WTC11 (cell line): Measurements from ENCODE around the gene SLC5A10. TPM values are rescaled to one million over a fixed set of nuclear protein-coding genes. Genes with fewer than 3 reads are reported as not detected.

ENCODE experiments used
- CBFB ChIP-seq: sonication (generic); formaldehyde crosslinking; IDR thresholded peaks from 2 replicates; pipeline ENCODE4 v1.8.1; 2022; ENCODE audit warnings: mild to moderate bottlenecking, low read depth, missing genetic modification reagents
- CREM ChIP-seq: sonication (generic); formaldehyde crosslinking; IDR thresholded peaks from 2 replicates; pipeline ENCODE4 v1.8.1; 2022; ENCODE audit warnings: mild to moderate bottlenecking, missing genetic modification reagents, moderate library complexity
- IRF2 ChIP-seq: sonication (generic); formaldehyde crosslinking; IDR thresholded peaks from 2 replicates; pipeline ENCODE4 v1.8.0; 2022; ENCODE audit warnings: low read depth, missing genetic modification reagents, borderline replicate concordance
- NFATC4 ChIP-seq: fragments of 250-450 bp; sonication (Bioruptor Pico); IDR thresholded peaks from 2 replicates; pipeline ENCODE4 v1.9.0; 2021; ENCODE audit warnings: mild to moderate bottlenecking
- NFYB ChIP-seq: sonication (generic); formaldehyde crosslinking; conservative IDR thresholded peaks from 2 replicates; pipeline ENCODE4 v1.8.0; 2022; ENCODE audit warnings: low read depth, missing genetic modification reagents
- NR1H2 ChIP-seq: sonication (generic); formaldehyde crosslinking; IDR thresholded peaks from 2 replicates; pipeline ENCODE4 v1.9.0; 2021; ENCODE audit warnings: mild to moderate bottlenecking, moderate library complexity, missing genetic modification reagents
- OVOL2 ChIP-seq: fragments of 250-450 bp; sonication (Bioruptor Pico); IDR thresholded peaks from 2 replicates; pipeline ENCODE4 v1.9.0; 2021; ENCODE audit warnings: mild to moderate bottlenecking, borderline replicate concordance
- RORB ChIP-seq: fragments of 250-450 bp; sonication (Bioruptor Pico); IDR thresholded peaks from 2 replicates; pipeline ENCODE4 v1.9.0; 2021; ENCODE audit warnings: mild to moderate bottlenecking
- SMAD4 ChIP-seq: sonication (generic); formaldehyde crosslinking; IDR thresholded peaks from 2 replicates; pipeline ENCODE4 v1.8.0; 2022; ENCODE audit warnings: mild to moderate bottlenecking, missing genetic modification reagents
- TP53 ChIP-seq: sonication (generic); formaldehyde crosslinking; IDR thresholded peaks from 2 replicates; pipeline ENCODE4 v1.8.1; 2023; ENCODE audit warnings: mild to moderate bottlenecking, missing genetic modification reagents
- ZNF121 ChIP-seq: sonication (generic); formaldehyde crosslinking; IDR thresholded peaks from 2 replicates; pipeline ENCODE4 v1.8.0; 2023; ENCODE audit warnings: missing genetic modification reagents
- ZNF219 ChIP-seq: sonication (generic); formaldehyde crosslinking; IDR thresholded peaks from 2 replicates; pipeline ENCODE4 v1.8.0; 2023; ENCODE audit warnings: missing genetic modification reagents, mild to moderate bottlenecking, borderline replicate concordance
- ZNF232 ChIP-seq: sonication (generic); formaldehyde crosslinking; IDR thresholded peaks from 2 replicates; pipeline ENCODE4 v1.8.0; 2022; ENCODE audit warnings: mild to moderate bottlenecking, missing genetic modification reagents
- ZNF423 ChIP-seq: fragments of 250-450 bp; sonication (Bioruptor Pico); IDR thresholded peaks from 2 replicates; pipeline ENCODE4 v2.1.2; 2022; ENCODE audit warnings: mild to moderate bottlenecking, moderate library complexity
- total RNA-seq: library from RNA; stranded (reverse); gene quantifications from 3 replicates; pipeline ENCODE4 v1.2.3, GENCODE V29; 2021
- TF ChIP-seq, protein P1 (sequence below): sonication (generic); formaldehyde crosslinking; IDR thresholded peaks from 2 replicates; pipeline ENCODE4 v1.8.0; 2022; ENCODE audit warnings: mild to moderate bottlenecking, missing genetic modification reagents
- TF ChIP-seq, protein P2 (sequence below): sonication (generic); formaldehyde crosslinking; conservative IDR thresholded peaks from 2 replicates; pipeline ENCODE4 v1.8.1; 2022; ENCODE audit warnings: mild to moderate bottlenecking, missing genetic modification reagents
- TF ChIP-seq, protein P3 (sequence below): sonication (generic); formaldehyde crosslinking; IDR thresholded peaks from 2 replicates; pipeline ENCODE4 v1.8.1; 2022; ENCODE audit warnings: low read depth, missing genetic modification reagents, borderline replicate concordance
- TF ChIP-seq, protein P4 (sequence below): sonication (generic); formaldehyde crosslinking; IDR thresholded peaks from 2 replicates; pipeline ENCODE4 v1.8.1; 2023; ENCODE audit warnings: mild to moderate bottlenecking, moderate library complexity, missing genetic modification reagents
- TF ChIP-seq, protein P5 (sequence below): fragments of 250-450 bp; sonication (Bioruptor Pico); IDR thresholded peaks from 2 replicates; pipeline ENCODE4 v1.9.0; 2021; ENCODE audit warnings: mild to moderate bottlenecking
- TF ChIP-seq, protein P6 (sequence below): sonication (generic); formaldehyde crosslinking; IDR thresholded peaks from 2 replicates; pipeline ENCODE4 v1.8.0; 2022; ENCODE audit warnings: mild to moderate bottlenecking, missing genetic modification reagents
- TF ChIP-seq, protein P7 (sequence below): sonication (generic); formaldehyde crosslinking; IDR thresholded peaks from 2 replicates; pipeline ENCODE4 v1.8.1; 2022; ENCODE audit warnings: missing genetic modification reagents, borderline replicate concordance
- TF ChIP-seq, protein P8 (sequence below): sonication (generic); formaldehyde crosslinking; IDR thresholded peaks from 2 replicates; pipeline ENCODE4 v1.8.1; 2023; ENCODE audit warnings: mild to moderate bottlenecking, missing genetic modification reagents, borderline replicate concordance
- TF ChIP-seq, protein P9 (sequence below): sonication (generic); formaldehyde crosslinking; IDR thresholded peaks from 2 replicates; pipeline ENCODE4 v1.8.1; 2023; ENCODE audit warnings: mild to moderate bottlenecking, missing genetic modification reagents

The SLC5A10 gene
- total RNA-seq, 1 experiment from 2014 or later, result not detected

DNA sequence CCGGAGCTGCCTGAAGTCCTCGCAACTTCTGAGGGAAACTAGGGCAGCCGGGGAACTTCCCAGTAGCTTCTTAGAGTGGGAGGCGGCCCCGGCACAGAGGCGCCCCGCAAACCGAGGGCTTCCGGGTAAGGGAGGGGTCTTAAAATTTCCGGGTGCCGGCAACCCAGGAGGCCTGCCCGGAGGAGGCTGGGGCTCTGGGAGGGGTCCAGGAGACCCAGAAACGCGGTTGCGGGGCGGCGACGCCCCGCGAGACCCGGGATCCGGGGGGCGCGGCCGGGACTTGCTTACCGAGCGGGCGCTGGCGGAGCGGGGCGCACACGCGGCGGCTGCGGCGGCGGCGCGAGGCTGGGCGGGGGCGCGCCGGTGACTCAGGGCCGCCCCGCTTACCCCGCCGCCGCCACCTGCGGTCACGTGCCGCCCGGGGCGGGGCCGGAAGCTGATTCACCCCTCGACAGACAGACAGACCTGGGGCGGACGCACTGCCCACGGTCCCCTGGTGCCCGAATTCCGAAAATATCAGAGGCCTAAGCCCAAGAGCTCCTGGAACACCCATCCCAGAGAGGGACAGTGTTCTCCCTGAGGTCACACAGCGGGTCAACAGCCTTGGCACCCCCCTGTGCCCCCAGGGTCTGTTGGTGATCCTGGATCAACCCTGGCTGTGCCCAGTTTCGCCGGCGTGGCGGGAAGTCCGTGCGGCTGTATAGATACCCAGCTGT, 52.6 kb downstream of the SLC5A10 start, which contains the start of gene FAM83G (continued):
- TF ChIP-seq IRF2 (CRISPR knock-in tag), result no peak
- TF ChIP-seq, protein P1, sequence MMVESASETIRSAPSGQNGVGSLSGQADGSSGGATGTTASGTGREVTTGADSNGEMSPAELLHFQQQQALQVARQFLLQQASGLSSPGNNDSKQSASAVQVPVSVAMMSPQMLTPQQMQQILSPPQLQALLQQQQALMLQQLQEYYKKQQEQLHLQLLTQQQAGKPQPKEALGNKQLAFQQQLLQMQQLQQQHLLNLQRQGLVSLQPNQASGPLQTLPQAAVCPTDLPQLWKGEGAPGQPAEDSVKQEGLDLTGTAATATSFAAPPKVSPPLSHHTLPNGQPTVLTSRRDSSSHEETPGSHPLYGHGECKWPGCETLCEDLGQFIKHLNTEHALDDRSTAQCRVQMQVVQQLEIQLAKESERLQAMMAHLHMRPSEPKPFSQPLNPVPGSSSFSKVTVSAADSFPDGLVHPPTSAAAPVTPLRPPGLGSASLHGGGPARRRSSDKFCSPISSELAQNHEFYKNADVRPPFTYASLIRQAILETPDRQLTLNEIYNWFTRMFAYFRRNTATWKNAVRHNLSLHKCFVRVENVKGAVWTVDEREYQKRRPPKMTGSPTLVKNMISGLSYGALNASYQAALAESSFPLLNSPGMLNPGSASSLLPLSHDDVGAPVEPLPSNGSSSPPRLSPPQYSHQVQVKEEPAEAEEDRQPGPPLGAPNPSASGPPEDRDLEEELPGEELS (CRISPR knock-in tag), result no peak
- TF ChIP-seq NR1H2, result no peak
- no peak for TF ChIP-seq ZNF121 (CRISPR knock-in tag)
- TF ChIP-seq, protein P2, sequence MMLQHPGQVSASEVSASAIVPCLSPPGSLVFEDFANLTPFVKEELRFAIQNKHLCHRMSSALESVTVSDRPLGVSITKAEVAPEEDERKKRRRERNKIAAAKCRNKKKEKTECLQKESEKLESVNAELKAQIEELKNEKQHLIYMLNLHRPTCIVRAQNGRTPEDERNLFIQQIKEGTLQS, result no peak
- TF ChIP-seq CBFB (CRISPR knock-in tag), result no peak
- TF ChIP-seq, protein P3, sequence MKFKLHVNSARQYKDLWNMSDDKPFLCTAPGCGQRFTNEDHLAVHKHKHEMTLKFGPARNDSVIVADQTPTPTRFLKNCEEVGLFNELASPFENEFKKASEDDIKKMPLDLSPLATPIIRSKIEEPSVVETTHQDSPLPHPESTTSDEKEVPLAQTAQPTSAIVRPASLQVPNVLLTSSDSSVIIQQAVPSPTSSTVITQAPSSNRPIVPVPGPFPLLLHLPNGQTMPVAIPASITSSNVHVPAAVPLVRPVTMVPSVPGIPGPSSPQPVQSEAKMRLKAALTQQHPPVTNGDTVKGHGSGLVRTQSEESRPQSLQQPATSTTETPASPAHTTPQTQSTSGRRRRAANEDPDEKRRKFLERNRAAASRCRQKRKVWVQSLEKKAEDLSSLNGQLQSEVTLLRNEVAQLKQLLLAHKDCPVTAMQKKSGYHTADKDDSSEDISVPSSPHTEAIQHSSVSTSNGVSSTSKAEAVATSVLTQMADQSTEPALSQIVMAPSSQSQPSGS (CRISPR knock-in tag), result no peak
- TF ChIP-seq SMAD4, result no peak
- TF ChIP-seq, protein P4, sequence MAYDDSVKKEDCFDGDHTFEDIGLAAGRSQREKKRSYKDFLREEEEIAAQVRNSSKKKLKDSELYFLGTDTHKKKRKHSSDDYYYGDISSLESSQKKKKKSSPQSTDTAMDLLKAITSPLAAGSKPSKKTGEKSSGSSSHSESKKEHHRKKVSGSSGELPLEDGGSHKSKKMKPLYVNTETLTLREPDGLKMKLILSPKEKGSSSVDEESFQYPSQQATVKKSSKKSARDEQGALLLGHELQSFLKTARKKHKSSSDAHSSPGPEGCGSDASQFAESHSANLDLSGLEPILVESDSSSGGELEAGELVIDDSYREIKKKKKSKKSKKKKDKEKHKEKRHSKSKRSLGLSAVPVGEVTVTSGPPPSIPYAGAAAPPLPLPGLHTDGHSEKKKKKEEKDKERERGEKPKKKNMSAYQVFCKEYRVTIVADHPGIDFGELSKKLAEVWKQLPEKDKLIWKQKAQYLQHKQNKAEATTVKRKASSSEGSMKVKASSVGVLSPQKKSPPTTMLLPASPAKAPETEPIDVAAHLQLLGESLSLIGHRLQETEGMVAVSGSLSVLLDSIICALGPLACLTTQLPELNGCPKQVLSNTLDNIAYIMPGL (CRISPR knock-in tag), result peak; percentile 20; the same call in 1 of the 2 replicates
- no peak for TF ChIP-seq ZNF423 (CRISPR knock-in tag)
- no peak for TF ChIP-seq ZNF219 (CRISPR knock-in tag)
- TF ChIP-seq TP53 (CRISPR knock-in tag), result peak; percentile 71; the same call in 1 of the 2 replicates
- TF ChIP-seq, protein P5, sequence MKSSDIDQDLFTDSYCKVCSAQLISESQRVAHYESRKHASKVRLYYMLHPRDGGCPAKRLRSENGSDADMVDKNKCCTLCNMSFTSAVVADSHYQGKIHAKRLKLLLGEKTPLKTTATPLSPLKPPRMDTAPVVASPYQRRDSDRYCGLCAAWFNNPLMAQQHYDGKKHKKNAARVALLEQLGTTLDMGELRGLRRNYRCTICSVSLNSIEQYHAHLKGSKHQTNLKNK (CRISPR knock-in tag), result no peak
- no peak for TF ChIP-seq RORB (CRISPR knock-in tag)
- TF ChIP-seq NFATC4, result no peak
- TF ChIP-seq, protein P6, sequence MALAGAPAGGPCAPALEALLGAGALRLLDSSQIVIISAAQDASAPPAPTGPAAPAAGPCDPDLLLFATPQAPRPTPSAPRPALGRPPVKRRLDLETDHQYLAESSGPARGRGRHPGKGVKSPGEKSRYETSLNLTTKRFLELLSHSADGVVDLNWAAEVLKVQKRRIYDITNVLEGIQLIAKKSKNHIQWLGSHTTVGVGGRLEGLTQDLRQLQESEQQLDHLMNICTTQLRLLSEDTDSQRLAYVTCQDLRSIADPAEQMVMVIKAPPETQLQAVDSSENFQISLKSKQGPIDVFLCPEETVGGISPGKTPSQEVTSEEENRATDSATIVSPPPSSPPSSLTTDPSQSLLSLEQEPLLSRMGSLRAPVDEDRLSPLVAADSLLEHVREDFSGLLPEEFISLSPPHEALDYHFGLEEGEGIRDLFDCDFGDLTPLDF, result no peak
- TF ChIP-seq, protein P7, sequence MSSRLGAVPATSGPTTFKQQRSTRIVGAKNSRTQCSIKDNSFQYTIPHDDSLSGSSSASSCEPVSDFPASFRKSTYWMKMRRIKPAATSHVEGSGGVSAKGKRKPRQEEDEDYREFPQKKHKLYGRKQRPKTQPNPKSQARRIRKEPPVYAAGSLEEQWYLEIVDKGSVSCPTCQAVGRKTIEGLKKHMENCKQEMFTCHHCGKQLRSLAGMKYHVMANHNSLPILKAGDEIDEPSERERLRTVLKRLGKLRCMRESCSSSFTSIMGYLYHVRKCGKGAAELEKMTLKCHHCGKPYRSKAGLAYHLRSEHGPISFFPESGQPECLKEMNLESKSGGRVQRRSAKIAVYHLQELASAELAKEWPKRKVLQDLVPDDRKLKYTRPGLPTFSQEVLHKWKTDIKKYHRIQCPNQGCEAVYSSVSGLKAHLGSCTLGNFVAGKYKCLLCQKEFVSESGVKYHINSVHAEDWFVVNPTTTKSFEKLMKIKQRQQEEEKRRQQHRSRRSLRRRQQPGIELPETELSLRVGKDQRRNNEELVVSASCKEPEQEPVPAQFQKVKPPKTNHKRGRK, result no peak
- TF ChIP-seq, protein P8, sequence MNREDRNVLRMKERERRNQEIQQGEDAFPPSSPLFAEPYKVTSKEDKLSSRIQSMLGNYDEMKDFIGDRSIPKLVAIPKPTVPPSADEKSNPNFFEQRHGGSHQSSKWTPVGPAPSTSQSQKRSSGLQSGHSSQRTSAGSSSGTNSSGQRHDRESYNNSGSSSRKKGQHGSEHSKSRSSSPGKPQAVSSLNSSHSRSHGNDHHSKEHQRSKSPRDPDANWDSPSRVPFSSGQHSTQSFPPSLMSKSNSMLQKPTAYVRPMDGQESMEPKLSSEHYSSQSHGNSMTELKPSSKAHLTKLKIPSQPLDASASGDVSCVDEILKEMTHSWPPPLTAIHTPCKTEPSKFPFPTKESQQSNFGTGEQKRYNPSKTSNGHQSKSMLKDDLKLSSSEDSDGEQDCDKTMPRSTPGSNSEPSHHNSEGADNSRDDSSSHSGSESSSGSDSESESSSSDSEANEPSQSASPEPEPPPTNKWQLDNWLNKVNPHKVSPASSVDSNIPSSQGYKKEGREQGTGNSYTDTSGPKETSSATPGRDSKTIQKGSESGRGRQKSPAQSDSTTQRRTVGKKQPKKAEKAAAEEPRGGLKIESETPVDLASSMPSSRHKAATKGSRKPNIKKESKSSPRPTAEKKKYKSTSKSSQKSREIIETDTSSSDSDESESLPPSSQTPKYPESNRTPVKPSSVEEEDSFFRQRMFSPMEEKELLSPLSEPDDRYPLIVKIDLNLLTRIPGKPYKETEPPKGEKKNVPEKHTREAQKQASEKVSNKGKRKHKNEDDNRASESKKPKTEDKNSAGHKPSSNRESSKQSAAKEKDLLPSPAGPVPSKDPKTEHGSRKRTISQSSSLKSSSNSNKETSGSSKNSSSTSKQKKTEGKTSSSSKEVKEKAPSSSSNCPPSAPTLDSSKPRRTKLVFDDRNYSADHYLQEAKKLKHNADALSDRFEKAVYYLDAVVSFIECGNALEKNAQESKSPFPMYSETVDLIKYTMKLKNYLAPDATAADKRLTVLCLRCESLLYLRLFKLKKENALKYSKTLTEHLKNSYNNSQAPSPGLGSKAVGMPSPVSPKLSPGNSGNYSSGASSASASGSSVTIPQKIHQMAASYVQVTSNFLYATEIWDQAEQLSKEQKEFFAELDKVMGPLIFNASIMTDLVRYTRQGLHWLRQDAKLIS, result no peak
- 0 out of 2 replicates have a peak, but pooled peaks have one; percentile 40 for TF ChIP-seq CREM
- TF ChIP-seq, protein P9, sequence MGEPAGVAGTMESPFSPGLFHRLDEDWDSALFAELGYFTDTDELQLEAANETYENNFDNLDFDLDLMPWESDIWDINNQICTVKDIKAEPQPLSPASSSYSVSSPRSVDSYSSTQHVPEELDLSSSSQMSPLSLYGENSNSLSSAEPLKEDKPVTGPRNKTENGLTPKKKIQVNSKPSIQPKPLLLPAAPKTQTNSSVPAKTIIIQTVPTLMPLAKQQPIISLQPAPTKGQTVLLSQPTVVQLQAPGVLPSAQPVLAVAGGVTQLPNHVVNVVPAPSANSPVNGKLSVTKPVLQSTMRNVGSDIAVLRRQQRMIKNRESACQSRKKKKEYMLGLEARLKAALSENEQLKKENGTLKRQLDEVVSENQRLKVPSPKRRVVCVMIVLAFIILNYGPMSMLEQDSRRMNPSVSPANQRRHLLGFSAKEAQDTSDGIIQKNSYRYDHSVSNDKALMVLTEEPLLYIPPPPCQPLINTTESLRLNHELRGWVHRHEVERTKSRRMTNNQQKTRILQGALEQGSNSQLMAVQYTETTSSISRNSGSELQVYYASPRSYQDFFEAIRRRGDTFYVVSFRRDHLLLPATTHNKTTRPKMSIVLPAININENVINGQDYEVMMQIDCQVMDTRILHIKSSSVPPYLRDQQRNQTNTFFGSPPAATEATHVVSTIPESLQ (CRISPR knock-in tag), result no peak
- no peak for TF ChIP-seq ZNF232 (CRISPR knock-in tag)
- no peak for TF ChIP-seq NFYB (CRISPR knock-in tag)
- TF ChIP-seq OVOL2, result no peak
